Astrocyte (in vitro differentiated cells and primary cell): ENCODE results near the gene ARFGAP2. TPM values are rescaled to one million over a fixed set of nuclear protein-coding genes. Genes with fewer than 3 reads are reported as not detected.

Experiments used
- DNase-seq: peaks from one replicate; pipeline ENCODE4 v3.0.0-alpha.2; 2010; ENCODE audit warnings: low read depth
- FAIRE-seq: peaks from 2 replicates; lab custom pipeline; 2011; peaks lifted over from hg19 to GRCh38; lab: Jason Lieb, UNC
- H2AFZ ChIP-seq: 2 replicates; pipeline ENCODE4 v1.6.0; 2012; ENCODE audit warnings: low read depth, low read length, inconsistent platforms
- H3K27ac ChIP-seq: 2 replicates; pipeline ENCODE4 v1.5.1; 2011; ENCODE audit warnings: low read depth, low read length, inconsistent platforms
- H3K27me3 ChIP-seq: 2 replicates; pipeline ENCODE4 v1.6.0; 2011; ENCODE audit warnings: low read length, inconsistent platforms; ENCODE audit not compliant: insufficient read depth
- H3K36me3 ChIP-seq: 2 replicates; pipeline ENCODE4 v1.5.1; 2011; ENCODE audit warnings: low read length, inconsistent platforms; ENCODE audit not compliant: insufficient read depth
- H3K4me1 ChIP-seq: 2 replicates; pipeline ENCODE4 v1.5.1; 2011; ENCODE audit warnings: low read length, inconsistent platforms; ENCODE audit not compliant: insufficient read depth
- H3K4me2 ChIP-seq: 2 replicates; pipeline ENCODE4 v1.6.0; 2012; ENCODE audit warnings: low read length, inconsistent platforms
- H3K4me3 ChIP-seq: 2 replicates; pipeline ENCODE4 v1.5.1; 2011; ENCODE audit warnings: low read depth, mild to moderate bottlenecking, low read length, inconsistent platforms; ENCODE audit not compliant: insufficient read depth
- H3K79me2 ChIP-seq: 2 replicates; pipeline ENCODE4 v1.6.0; 2012; ENCODE audit warnings: mild to moderate bottlenecking, low read length, inconsistent platforms; ENCODE audit not compliant: insufficient read depth
- H3K9ac ChIP-seq: 2 replicates; pipeline ENCODE4 v1.6.0; 2012; ENCODE audit warnings: mild to moderate bottlenecking, low read length, inconsistent platforms
- H3K9me3 ChIP-seq: 2 replicates; pipeline ENCODE4 v1.5.1; 2012; ENCODE audit warnings: low read depth, mild to moderate bottlenecking, low read length, inconsistent platforms; ENCODE audit not compliant: insufficient read depth
- H4K20me1 ChIP-seq: 2 replicates; pipeline ENCODE4 v1.6.0; 2012; ENCODE audit warnings: low read length, inconsistent platforms; ENCODE audit not compliant: insufficient read depth
- H3K27ac Mint-ChIP-seq: one replicate; pipeline ENCODE4 v1.8.0; 2021; ENCODE audit warnings: mild to moderate bottlenecking, mixed read lengths; ENCODE audit not compliant: unreplicated experiment
- H3K27me3 Mint-ChIP-seq: one replicate; pipeline ENCODE4 v1.8.0; 2021; ENCODE audit warnings: low read depth, mixed read lengths; ENCODE audit not compliant: unreplicated experiment
- H3K36me3 Mint-ChIP-seq: one replicate; pipeline ENCODE4 v1.8.0; 2021; ENCODE audit warnings: low read depth, mixed read lengths; ENCODE audit not compliant: unreplicated experiment
- H3K4me1 Mint-ChIP-seq: one replicate; pipeline ENCODE4 v1.8.0; 2021; ENCODE audit warnings: low read depth, mixed read lengths; ENCODE audit not compliant: unreplicated experiment
- H3K4me3 Mint-ChIP-seq: one replicate; pipeline ENCODE4 v1.8.0; 2021; ENCODE audit warnings: mild to moderate bottlenecking, moderate library complexity, mixed read lengths; ENCODE audit not compliant: unreplicated experiment
- H3K9me3 Mint-ChIP-seq: one replicate; pipeline ENCODE4 v1.8.0; 2021; ENCODE audit warnings: mild to moderate bottlenecking, mixed read lengths; ENCODE audit not compliant: unreplicated experiment
- CTCF ChIP-seq: IDR thresholded peaks from 2 replicates; pipeline ENCODE4 v1.5.1; 2011; ENCODE audit warnings: low read depth, mild to moderate bottlenecking, inconsistent platforms, low read length, moderate library complexity; ENCODE audit not compliant: insufficient read depth
- EZH2 ChIP-seq: IDR thresholded peaks from 2 replicates; pipeline ENCODE4 v1.6.1; 2012; ENCODE audit warnings: mild to moderate bottlenecking, low read length, inconsistent platforms; ENCODE audit not compliant: insufficient read depth
- total RNA-seq: library from RNA; stranded (reverse); gene quantifications from 2 replicates; pipeline ENCODE4 v1.2.1, GENCODE V29; 2021

The ARFGAP2 gene
- total RNA-seq, 1 donor from 2014 or later, result 51.0 TPM

GRCh38 chr11:47178737-47179654, 2.3 kb upstream of the ARFGAP2 start:
- Histone ChIP-seq H3K27me3 (no peaks in the 10 kb centered on the region), H3K9ac (no peak overlapping the region), H3K36me3 (peaks cover 12% of the 10 kb centered on the region), H3K4me3 (no peak overlapping the region), H3K4me1 (peaks cover 18% of the 10 kb centered on the region), H4K20me1 (peaks cover 25% of the 10 kb centered on the region), H3K27ac (no peak overlapping the region), H3K9me3 (no peaks in the 10 kb centered on the region), H3K79me2 (peaks cover 43% of the 10 kb centered on the region), H2AFZ (no peak overlapping the region), H3K4me2 (no peak overlapping the region)
- Mint-ChIP-seq H3K4me1 (peaks cover 7% of the 10 kb centered on the region), H3K27me3 (no peaks in the 10 kb centered on the region), H3K4me3 (peak overlapping the region; percentile 12), H3K36me3 (peaks cover 8% of the 10 kb centered on the region), H3K27ac (no peak overlapping the region), H3K9me3 (no peaks in the 10 kb centered on the region)
- DNase-seq, result no peak
- no peak for TF ChIP-seq EZH2
- no peak for TF ChIP-seq CTCF
- FAIRE-seq, result no peak

GRCh38 chr11:47178316-47178715, 1.6 kb upstream of the ARFGAP2 start:
- Histone ChIP-seq H3K27me3 (no peaks in the 10 kb centered on the region), H3K27ac (no peak overlapping the region), H3K9ac (no peak overlapping the region), H3K4me3 (no peak overlapping the region), H3K9me3 (no peaks in the 10 kb centered on the region), H3K36me3 (peaks cover 14% of the 10 kb centered on the region), H4K20me1 (peaks cover 27% of the 10 kb centered on the region), H3K79me2 (peaks cover 45% of the 10 kb centered on the region), H3K4me2 (no peak overlapping the region), H3K4me1 (peaks cover 18% of the 10 kb centered on the region), H2AFZ (no peak overlapping the region)
- Mint-ChIP-seq H3K27ac (no peak overlapping the region), H3K4me3 (no peak overlapping the region), H3K4me1 (peaks cover 7% of the 10 kb centered on the region), H3K9me3 (no peaks in the 10 kb centered on the region), H3K27me3 (no peaks in the 10 kb centered on the region), H3K36me3 (peaks cover 5% of the 10 kb centered on the region)
- DNase-seq, result no peak
- TF ChIP-seq EZH2 (no peak), CTCF (no peak)
- FAIRE-seq, result no peak

- no peaks in the 10 kb centered on the region for H3K27me3 ChIP-seq
- H3K4me1 ChIP-seq, result peaks cover 18% of the 10 kb centered on the region
- Mint-ChIP-seq H3K36me3 (peaks cover 7% of the 10 kb centered on the region), H3K4me1 (peaks cover 7% of the 10 kb centered on the region), H3K27me3 (no peaks in the 10 kb centered on the region), H3K9me3 (no peaks in the 10 kb centered on the region), H3K27ac (peak overlapping the region; percentile 98), H3K4me3 (peak overlapping the region; percentile 68)
- no peak overlapping the region for H3K4me3 ChIP-seq
- peaks cover 45% of the 10 kb centered on the region for H3K79me2 ChIP-seq
- DNase-seq, result no peak
- no peaks in the 10 kb centered on the region for H3K9me3 ChIP-seq
- TF ChIP-seq EZH2 (no peak), CTCF (no peak)
- H2AFZ ChIP-seq, result peak overlapping the region; percentile 93
- peak overlapping the region; percentile 99 for H3K9ac ChIP-seq
- no peak for FAIRE-seq
- peak overlapping the region; percentile 91 for H3K27ac ChIP-seq
- H3K36me3 ChIP-seq, result peaks cover 18% of the 10 kb centered on the region
- peak overlapping the region; percentile 100 for H3K4me2 ChIP-seq
- peaks cover 29% of the 10 kb centered on the region for H4K20me1 ChIP-seq
Measured at GRCh38 chr11:47177846-47178245, 1.2 kb upstream of the ARFGAP2 start.
